OCI-LY7 (cell line): ENCODE measurements around the gene LRP5. TPM values are rescaled to one million over a fixed set of nuclear protein-coding genes. Genes with fewer than 3 reads are reported as not detected.

Source experiments
- BruUV-seq: library from RNA; stranded (reverse); fragments of 400-500 nt; replicated peaks from 2 replicates; lab custom pipeline; 2021; lab: Mats Ljungman, UMichigan
- CTCF ChIA-PET: fragments of 300-600 bp; sonication (Branson Sonifier 250); formaldehyde crosslinking; loops from one replicate; lab custom pipeline; 2022; ENCODE audit warnings: antibody characterized with exemption; ENCODE audit not compliant: unreplicated experiment; lab: Charles Lee
- POLR2A ChIA-PET: fragments of 300-600 bp; sonication (Branson Sonifier 250); formaldehyde crosslinking; loops from one replicate; lab custom pipeline; 2022; ENCODE audit warnings: antibody characterized with exemption; lab: Charles Lee
- DNase-seq: peaks from one replicate; pipeline ENCODE4 v3.0.0-alpha.2; 2015; ENCODE audit warnings: low spot score
- H2AFZ ChIP-seq: fragments of 200-600 bp; sonication (generic), shearing (Covaris generic); 2 replicates; pipeline ENCODE4 v1.6.1; 2014; ENCODE audit warnings: mild to moderate bottlenecking, antibody characterized with exemption, low read length, moderate library complexity
- H3K27ac ChIP-seq: fragments of 200-600 bp; sonication (generic); 2 replicates; pipeline ENCODE4 v1.5.1; 2014; ENCODE audit warnings: mixed run types, low read depth, mild to moderate bottlenecking, moderate library complexity, low read length, inconsistent platforms; ENCODE audit not compliant: poor library complexity, severe bottlenecking
- H3K36me3 ChIP-seq: fragments of 200-600 bp; sonication (generic); 2 replicates; pipeline ENCODE4 v1.6.1; 2014; ENCODE audit warnings: mild to moderate bottlenecking, antibody characterized with exemption, low read length, moderate library complexity, mixed read lengths; ENCODE audit not compliant: insufficient read depth
- H3K4me1 ChIP-seq: fragments of 200-600 bp; sonication (generic); 2 replicates; pipeline ENCODE4 v1.5.1; 2014; ENCODE audit warnings: mild to moderate bottlenecking, low read length; ENCODE audit not compliant: insufficient read depth, poor library complexity, severe bottlenecking
- H3K4me2 ChIP-seq: fragments of 200-600 bp; sonication (generic); 2 replicates; pipeline ENCODE4 v1.6.1; 2014; ENCODE audit warnings: mild to moderate bottlenecking, low read length
- H3K4me3 ChIP-seq: fragments of 200-600 bp; sonication (generic); 2 replicates; pipeline ENCODE4 v1.5.1; 2014; ENCODE audit warnings: mild to moderate bottlenecking, low read depth, low read length; ENCODE audit not compliant: poor library complexity, severe bottlenecking
- H3K79me2 ChIP-seq: fragments of 200-600 bp; sonication (generic); 2 replicates; pipeline ENCODE4 v1.6.1; 2016; ENCODE audit warnings: low read depth, mild to moderate bottlenecking, low read length, moderate library complexity, mixed read lengths; ENCODE audit not compliant: insufficient read depth
- H3K9me2 ChIP-seq: fragments of 200-600 bp; sonication (generic); 2 replicates; pipeline ENCODE4 v1.6.1; 2016; ENCODE audit warnings: mild to moderate bottlenecking, low read length, mixed read lengths; ENCODE audit not compliant: insufficient read depth
- H3K9me3 ChIP-seq: fragments of 200-600 bp; sonication (generic); 2 replicates; pipeline ENCODE4 v1.6.1; 2014; ENCODE audit warnings: mild to moderate bottlenecking, mixed run types, low read length, mixed read lengths
- H4K20me1 ChIP-seq: fragments of 200-600 bp; sonication (generic); 2 replicates; pipeline ENCODE4 v1.6.1; 2014; ENCODE audit warnings: mild to moderate bottlenecking, antibody characterized with exemption, low read length, moderate library complexity, mixed read lengths; ENCODE audit not compliant: insufficient read depth
- EZH2phosphoT487 ChIP-seq: fragments of 200-600 bp; sonication (generic); IDR thresholded peaks from 2 replicates; pipeline ENCODE4 v1.6.1; 2018; ENCODE audit warnings: low read depth, borderline replicate concordance, mild to moderate bottlenecking, mixed run types, antibody characterized with exemption, low read length, moderate library complexity, mixed read lengths
- intact Hi-C: fragments of 100-400 bp; cut with micrococcal nuclease; formaldehyde crosslinking; loops from one replicate; pipeline ENCODE4 v1.10.0; 2022; ENCODE audit not compliant: unreplicated experiment
- total RNA-seq, 2 experiments: library from RNA; depleted of rRNA in 1 of 2; stranded (reverse); fragments of >200 nt in 1 of 2; shearing (Covaris generic) in 1 of 2; gene quantifications; 2 replicates each; pipeline ENCODE4 v1.2.3, GENCODE V29; 2014 to 2022
- TF ChIP-seq, protein P1 (sequence below): fragments of 200-600 bp; sonication (generic); conservative IDR thresholded peaks from 2 replicates; pipeline ENCODE4 v1.5.1; 2014; ENCODE audit warnings: mild to moderate bottlenecking, antibody characterized with exemption, low read length, moderate library complexity, mixed read lengths

LRP5 gene
- total RNA-seq, 2 experiments from 2014 or later: 0.60 TPM; not detected in 1

DNA sequence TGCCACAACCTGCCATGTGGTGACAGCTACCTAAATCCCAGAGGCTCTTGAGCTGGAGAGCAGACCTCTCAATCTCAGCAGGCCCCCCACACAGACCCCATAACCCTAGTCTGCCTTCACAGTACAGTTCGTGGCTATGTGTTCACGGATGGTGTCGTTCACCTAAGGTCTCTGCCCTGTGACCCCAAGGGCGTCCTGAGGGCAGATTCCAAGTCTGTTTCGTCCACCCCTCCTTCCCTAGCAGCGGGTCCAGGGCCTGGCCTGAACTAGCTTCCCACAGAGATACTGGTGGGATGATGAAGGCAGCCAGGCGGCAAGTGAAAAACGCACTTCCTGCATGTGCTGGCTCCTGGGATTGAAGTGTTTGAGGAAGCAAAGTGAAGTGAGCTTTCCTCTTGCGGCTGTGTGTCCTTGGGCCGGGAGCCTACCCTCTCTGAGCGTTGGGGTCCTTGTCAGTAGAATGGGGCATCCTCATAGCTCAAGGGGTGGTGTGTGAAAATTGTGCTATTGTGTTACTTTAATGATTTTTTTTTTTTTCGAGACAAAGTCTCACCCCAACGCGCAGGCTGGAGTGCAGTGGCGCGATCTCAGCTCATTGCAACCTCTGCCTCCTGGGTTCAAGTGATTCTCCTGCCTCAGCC is 70.1 kb downstream of the LRP5 start:
- Histone ChIP-seq H3K9me2 (no peaks in the 10 kb centered on the region), H3K79me2 (no peaks in the 10 kb centered on the region), H3K4me1 (peaks cover 24% of the 10 kb centered on the region), H3K4me2 (no peak overlapping the region), H3K4me3 (no peak overlapping the region), H2AFZ (no peak overlapping the region), H3K27ac (no peak overlapping the region), H3K36me3 (no peaks in the 10 kb centered on the region), H4K20me1 (no peaks in the 10 kb centered on the region), H3K9me3 (no peaks in the 10 kb centered on the region)
- intact Hi-C loops: loop anchor here (5.0 kb wide), 1 partner anchor 175 kb away; no protein-coding TSS in a partner anchor
- no TSS peak for BruUV-seq
- ChIA-PET POLR2A (interaction anchor here (0.6 kb wide), 1 partner anchor 180 kb away, joined by 3 read pairs; no protein-coding TSS in a partner anchor), CTCF (interaction anchor here (0.6 kb wide), 1 partner anchor 86 kb away, joined by 3 read pairs; no protein-coding TSS in a partner anchor)
- TF ChIP-seq, protein P1, sequence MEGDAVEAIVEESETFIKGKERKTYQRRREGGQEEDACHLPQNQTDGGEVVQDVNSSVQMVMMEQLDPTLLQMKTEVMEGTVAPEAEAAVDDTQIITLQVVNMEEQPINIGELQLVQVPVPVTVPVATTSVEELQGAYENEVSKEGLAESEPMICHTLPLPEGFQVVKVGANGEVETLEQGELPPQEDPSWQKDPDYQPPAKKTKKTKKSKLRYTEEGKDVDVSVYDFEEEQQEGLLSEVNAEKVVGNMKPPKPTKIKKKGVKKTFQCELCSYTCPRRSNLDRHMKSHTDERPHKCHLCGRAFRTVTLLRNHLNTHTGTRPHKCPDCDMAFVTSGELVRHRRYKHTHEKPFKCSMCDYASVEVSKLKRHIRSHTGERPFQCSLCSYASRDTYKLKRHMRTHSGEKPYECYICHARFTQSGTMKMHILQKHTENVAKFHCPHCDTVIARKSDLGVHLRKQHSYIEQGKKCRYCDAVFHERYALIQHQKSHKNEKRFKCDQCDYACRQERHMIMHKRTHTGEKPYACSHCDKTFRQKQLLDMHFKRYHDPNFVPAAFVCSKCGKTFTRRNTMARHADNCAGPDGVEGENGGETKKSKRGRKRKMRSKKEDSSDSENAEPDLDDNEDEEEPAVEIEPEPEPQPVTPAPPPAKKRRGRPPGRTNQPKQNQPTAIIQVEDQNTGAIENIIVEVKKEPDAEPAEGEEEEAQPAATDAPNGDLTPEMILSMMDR: no peak
- TF ChIP-seq EZH2phosphoT487: no peak
- DNase-seq: no peak

DNA sequence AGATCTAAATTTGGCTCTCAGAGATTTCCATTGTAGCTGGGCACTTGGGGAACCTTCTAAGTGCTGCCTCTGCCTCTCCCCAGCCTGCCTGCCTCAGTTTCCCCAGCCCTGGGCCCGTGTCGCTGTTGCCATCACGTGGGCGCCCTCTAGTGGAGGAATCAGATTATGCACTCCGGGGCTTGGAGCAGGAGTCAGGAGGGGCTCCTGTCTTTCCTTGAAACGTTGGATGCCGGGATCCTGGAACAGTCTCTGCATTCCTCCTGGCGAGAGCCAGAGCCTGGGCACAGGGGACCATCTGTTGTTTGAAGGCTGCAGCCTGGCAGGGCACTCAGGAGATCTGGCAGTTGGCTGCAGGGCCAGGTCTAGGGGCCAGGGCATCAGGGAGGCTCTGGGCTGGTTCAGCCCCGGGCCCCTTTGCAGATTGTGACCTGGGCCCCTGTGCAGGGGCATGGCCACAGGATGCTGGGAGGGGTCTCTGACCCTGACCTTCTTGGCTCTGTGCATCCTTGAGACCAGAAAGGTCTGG is 71.6 kb downstream of the LRP5 start:
- Histone ChIP-seq H4K20me1 (no peaks in the 10 kb centered on the region), H3K36me3 (no peaks in the 10 kb centered on the region), H3K4me3 (no peak overlapping the region), H3K9me2 (no peaks in the 10 kb centered on the region), H3K4me2 (no peak overlapping the region), H3K27ac (no peak overlapping the region), H2AFZ (no peak overlapping the region), H3K9me3 (no peaks in the 10 kb centered on the region), H3K79me2 (no peaks in the 10 kb centered on the region), H3K4me1 (peaks cover 24% of the 10 kb centered on the region)
- no TSS peak for BruUV-seq
- TF ChIP-seq EZH2phosphoT487: no peak
- TF ChIP-seq, protein P1: peak; percentile 99
- peak; percentile 56 for DNase-seq
- intact Hi-C loops: loop anchor here (1.0 to 5.0 kb wide), 3 partner anchors 87 to 177 kb away; no protein-coding TSS in a partner anchor
- CTCF ChIA-PET: interaction anchor here (1.2 kb wide), 1 partner anchor 42 kb away, joined by 5 read pairs; no protein-coding TSS in a partner anchor
- POLR2A ChIA-PET: no interaction called here
